Measurements from ENCODE around the gene MAB21L1. TPM values are rescaled to one million over a fixed set of nuclear protein-coding genes. Genes with fewer than 3 reads are reported as not detected.

The MAB21L1 gene
- polyA plus RNA-seq, 1 experiment, result 65.6 TPM

GRCh38 chr13:35469806-35470525 is 6.5 kb downstream of the MAB21L1 start:
- POLR2A ChIA-PET, result no interaction called here
- CTCF ChIA-PET, result interaction anchor here (1.1 kb wide), 1 partner anchor 10 kb away, joined by 4 read pairs; no protein-coding TSS in a partner anchor
- Histone ChIP-seq H3K36me3 (ENCODE audit: control insufficient read depth, insufficient read depth, low read length) (peaks cover 2% of the 10 kb centered on the region; the same call in 1 of the 2 replicates), H3K27me3 (ENCODE audit: control insufficient read depth, insufficient read depth, low read length) (no peaks in the 10 kb centered on the region), H3K4me3 (ENCODE audit: low read depth, low read length) (peak overlapping the region; percentile 94)
- no peak for DNase-seq (ENCODE audit: low read depth)
- TF ChIP-seq CTCF (IDR thresholded peaks at IDR 0.05; ENCODE audit: insufficient read depth, low read depth, low read length), result no peak

- Histone ChIP-seq H3K36me3 (ENCODE audit: control insufficient read depth, insufficient read depth, low read length) (peaks cover 2% of the 10 kb centered on the region; the same call in 1 of the 2 replicates), H3K27me3 (ENCODE audit: control insufficient read depth, insufficient read depth, low read length) (no peaks in the 10 kb centered on the region), H3K4me3 (ENCODE audit: low read depth, low read length) (no peak overlapping the region)
- no peak for TF ChIP-seq CTCF (IDR thresholded peaks at IDR 0.05; ENCODE audit: insufficient read depth, low read depth, low read length)
- POLR2A ChIA-PET, result interaction anchor here (1.4 kb wide), 1 partner anchor 8 kb away, joined by 6 read pairs; the partner anchor contains the start of gene MAB21L1
- CTCF ChIA-PET, result interaction anchor here (0.6 to 1.4 kb wide), 4 partner anchors 8 to 319 kb away, joined by 3 to 7 read pairs (median 3); no protein-coding TSS in a partner anchor
- no peak for DNase-seq (ENCODE audit: low read depth)
Measured at GRCh38 chr13:35468195-35468594, 8.3 kb downstream of the MAB21L1 start.

- no peaks in the 10 kb centered on the region for H3K36me3 ChIP-seq (ENCODE audit: control insufficient read depth, insufficient read depth, low read length)
- CTCF ChIA-PET, result interaction anchor here (1.1 kb wide), 1 partner anchor 43 kb away, joined by 3 read pairs; no protein-coding TSS in a partner anchor
- no peak for DNase-seq (ENCODE audit: low read depth)
- H3K4me3 ChIP-seq (ENCODE audit: low read depth, low read length), result no peak overlapping the region
- no peaks in the 10 kb centered on the region for H3K27me3 ChIP-seq (ENCODE audit: control insufficient read depth, insufficient read depth, low read length)
- POLR2A ChIA-PET, result interaction anchor here (0.6 kb wide), 1 partner anchor 311 kb away, joined by 3 read pairs; no protein-coding TSS in a partner anchor
- no peak for TF ChIP-seq CTCF (IDR thresholded peaks at IDR 0.05; ENCODE audit: insufficient read depth, low read depth, low read length)
Measured at GRCh38 chr13:35465371-35465770, 11.1 kb downstream of the MAB21L1 start.

DNA sequence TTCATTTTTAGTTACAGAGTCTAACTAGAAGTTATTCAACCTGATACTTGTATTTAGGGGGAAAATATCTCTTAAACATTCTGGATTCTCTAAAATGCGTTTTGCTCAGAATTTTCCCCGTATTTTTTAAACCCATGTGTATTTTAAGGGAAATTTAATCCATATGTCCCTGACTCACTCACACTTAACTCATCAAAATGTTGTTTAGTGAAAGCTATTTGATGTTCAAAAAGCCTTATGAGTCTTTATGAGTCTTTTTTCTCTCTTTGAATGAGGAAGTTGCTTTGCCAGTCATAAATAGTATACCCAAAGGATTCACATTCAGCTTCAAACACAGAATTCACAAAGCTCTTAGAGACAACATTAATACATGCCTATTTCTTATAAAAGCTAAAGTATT is 16.4 kb downstream of the MAB21L1 start:
- ChIA-PET POLR2A (no interaction called here), CTCF (interaction anchor here (0.7 to 0.9 kb wide), 3 partner anchors 8 to 359 kb away, joined by 3 to 4 read pairs (median 3); no protein-coding TSS in a partner anchor)

More for the DNA sequence above, 16.4 kb downstream of the MAB21L1 start:
- Histone ChIP-seq H3K27me3 (ENCODE audit: control insufficient read depth, insufficient read depth, low read length) (no peaks in the 10 kb centered on the region), H3K36me3 (ENCODE audit: control insufficient read depth, insufficient read depth, low read length) (no peaks in the 10 kb centered on the region), H3K4me3 (ENCODE audit: low read depth, low read length) (no peak overlapping the region)
- no peak for DNase-seq (ENCODE audit: low read depth)
- no peak for TF ChIP-seq CTCF (IDR thresholded peaks at IDR 0.05; ENCODE audit: insufficient read depth, low read depth, low read length)

Measured in BJ (cell line).